Activated naive CD4-positive, alpha-beta T cell treated with anti-CD3 and anti-CD28 coated beads, Interleukin-2, amount 50 U/mL, for 72 hours (primary cell): ENCODE data around the gene CENPU. TPM values are rescaled to one million over a fixed set of nuclear protein-coding genes. Genes with fewer than 3 reads are reported as not detected.
"Not testable (repeated sequence)": the region's sequence is repeated elsewhere in the genome, so short reads cannot be mapped to it uniquely, and the experiment has no call there.

ENCODE experiments used
- ATAC-seq, 2 donors: fragments of 150-1000 bp; cut with Tn5 transposase; 2 replicates each; pipeline ENCODE4 v1.10.0; 2021; ENCODE audit warnings: mild to moderate bottlenecking in 2 of 2, moderate library complexity in 2 of 2
- DNase-seq, 2 donors: peaks; one replicate each; pipeline ENCODE4 v3.0.0; 2021 to 2022; ENCODE audit warnings: low spot score in 2 of 2
- H3K27ac Mint-ChIP-seq, 2 donors: one replicate each; pipeline ENCODE4 v1.8.0; 2022; ENCODE audit warnings: mild to moderate bottlenecking in 2 of 2, mixed read lengths in 2 of 2
- H3K36me3 Mint-ChIP-seq, 2 donors: one replicate each; pipeline ENCODE4 v1.8.0; 2022; ENCODE audit warnings: mixed read lengths in 2 of 2
- H3K9me3 Mint-ChIP-seq, 2 donors: one replicate each; pipeline ENCODE4 v1.8.0; 2022; ENCODE audit warnings: mixed read lengths in 2 of 2
- total RNA-seq, 2 donors: library from RNA; stranded (reverse); gene quantifications; one replicate each; pipeline ENCODE4 v1.2.3, GENCODE V29; 2022

Gene CENPU
- total RNA-seq, 2 donors from 2014 or later = 73.8 to 75.1 TPM

DNA sequence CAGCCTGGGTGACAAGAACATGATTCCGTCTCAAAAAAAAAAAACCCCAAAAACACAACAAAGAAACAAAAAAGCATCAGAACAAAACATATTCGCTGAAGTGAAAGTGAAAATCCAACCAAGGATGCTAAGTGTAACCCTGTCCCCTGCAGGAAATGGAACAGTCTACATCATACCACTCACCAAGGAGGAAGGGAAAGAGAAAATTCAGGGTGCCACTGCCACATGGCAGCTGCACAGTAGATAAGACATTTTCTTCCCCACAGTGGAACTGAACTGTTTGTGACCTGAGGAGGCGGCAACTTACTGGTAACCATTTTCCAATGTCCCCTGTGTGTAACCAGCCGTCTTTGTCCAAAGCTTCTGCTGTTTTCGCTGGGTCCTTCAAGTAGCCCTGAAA is 28.2 kb upstream of the CENPU start:
- peak overlapping the region; percentile 79 to 91 for H3K27ac Mint-ChIP-seq
- ATAC-seq = peak; percentile 99
- H3K9me3 Mint-ChIP-seq = no peaks in the 10 kb centered on the region
- DNase-seq = peak in 1 of 2 donors; percentile 40
- peaks cover 31 to 32% of the 10 kb centered on the region in 2 donors for H3K36me3 Mint-ChIP-seq

DNA sequence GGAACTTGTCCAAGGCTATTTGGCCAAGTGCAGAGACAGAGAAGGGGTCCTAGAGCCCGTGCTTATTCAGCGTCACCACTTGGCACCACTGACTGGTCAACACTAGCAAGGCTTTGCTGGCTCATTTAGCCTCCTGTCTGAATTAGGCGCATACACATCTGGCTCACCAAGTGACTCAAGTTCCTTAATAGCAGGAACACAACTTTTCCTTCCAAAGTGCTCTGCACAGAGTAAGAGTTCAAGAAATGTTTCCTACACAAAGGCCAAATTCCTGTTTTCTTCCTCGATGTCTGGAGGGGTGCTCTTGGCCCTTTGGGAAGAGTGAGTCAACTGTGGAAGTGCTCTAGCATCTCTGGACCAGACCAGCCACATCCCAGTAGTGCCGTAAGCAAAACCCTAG is 26.8 kb upstream of the CENPU start:
- ATAC-seq (no peak), DNase-seq (no peak)
- no peak overlapping the region for H3K27ac Mint-ChIP-seq
- H3K36me3 Mint-ChIP-seq = peaks cover 23 to 36% of the 10 kb centered on the region in 2 donors
- H3K9me3 Mint-ChIP-seq = no peaks in the 10 kb centered on the region

DNA sequence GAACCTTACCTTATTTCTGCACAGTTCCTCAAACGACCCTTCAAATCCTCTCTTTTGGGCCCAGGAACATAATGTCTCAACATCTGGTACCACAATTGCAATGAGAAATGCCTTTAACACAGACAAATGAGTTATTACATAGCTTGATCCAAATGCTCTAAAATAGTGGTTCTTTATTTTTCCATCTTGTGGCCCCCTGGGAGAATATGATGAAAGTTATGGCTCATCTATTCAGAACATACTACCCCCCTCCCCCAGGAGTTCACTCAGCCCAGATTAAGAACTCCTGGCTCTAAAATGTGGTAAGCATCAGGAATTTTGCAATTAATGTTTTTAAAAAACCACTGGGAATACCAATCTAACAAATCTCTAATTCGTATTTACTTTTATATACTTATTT is 23.9 kb upstream of the CENPU start:
- H3K9me3 Mint-ChIP-seq = no peaks in the 10 kb centered on the region
- peaks cover 23 to 45% of the 10 kb centered on the region in 2 donors for H3K36me3 Mint-ChIP-seq
- ATAC-seq (no peak), DNase-seq (no peak)
- no peak overlapping the region for H3K27ac Mint-ChIP-seq

DNA sequence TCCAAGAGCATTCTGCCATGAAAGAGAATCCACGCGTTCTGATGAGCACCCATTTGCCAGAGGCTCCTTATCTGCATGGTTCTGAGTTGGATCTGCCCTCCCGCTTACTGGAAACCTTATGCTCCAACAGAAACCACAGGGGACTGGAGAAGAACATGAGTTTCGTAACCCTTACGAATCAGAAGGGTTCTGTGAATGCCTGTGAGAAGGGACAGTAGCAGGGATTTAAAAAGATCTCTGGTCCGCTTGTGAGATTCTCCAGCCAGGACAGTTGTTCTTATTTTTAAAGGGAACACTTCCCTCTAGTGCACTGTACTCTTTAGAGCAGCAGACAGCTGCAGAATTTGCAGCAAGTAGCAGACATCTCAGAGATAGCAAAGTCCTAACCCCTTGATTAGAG is 22.5 kb upstream of the CENPU start:
- no peak for DNase-seq
- Mint-ChIP-seq H3K36me3 (peaks cover 17 to 36% of the 10 kb centered on the region in 2 donors), H3K9me3 (no peaks in the 10 kb centered on the region), H3K27ac (peak overlapping the region in 1 of 2 donors; percentile 36)
- no peak for ATAC-seq

DNA sequence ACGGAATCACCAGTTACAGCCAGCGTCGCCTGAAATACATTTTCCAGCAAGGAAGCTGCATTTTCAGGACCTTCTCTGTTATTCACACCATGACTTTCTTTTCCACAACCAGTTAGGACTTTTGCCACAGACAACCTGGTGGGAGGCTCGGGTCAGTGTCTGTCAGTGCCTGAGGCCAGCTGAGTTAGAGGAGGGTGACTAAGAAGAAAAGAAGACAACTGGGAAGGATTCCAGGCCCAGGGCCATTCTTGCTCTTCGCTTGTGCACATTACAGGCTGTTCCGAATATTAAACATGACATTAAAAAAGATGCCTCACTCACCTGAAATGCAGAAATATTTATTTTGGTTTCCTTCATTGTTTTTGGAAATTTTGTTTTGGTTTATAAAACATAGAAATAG is 21.4 kb upstream of the CENPU start:
- H3K36me3 Mint-ChIP-seq = peaks cover 12 to 33% of the 10 kb centered on the region in 2 donors
- no peak overlapping the region for H3K27ac Mint-ChIP-seq

DNA sequence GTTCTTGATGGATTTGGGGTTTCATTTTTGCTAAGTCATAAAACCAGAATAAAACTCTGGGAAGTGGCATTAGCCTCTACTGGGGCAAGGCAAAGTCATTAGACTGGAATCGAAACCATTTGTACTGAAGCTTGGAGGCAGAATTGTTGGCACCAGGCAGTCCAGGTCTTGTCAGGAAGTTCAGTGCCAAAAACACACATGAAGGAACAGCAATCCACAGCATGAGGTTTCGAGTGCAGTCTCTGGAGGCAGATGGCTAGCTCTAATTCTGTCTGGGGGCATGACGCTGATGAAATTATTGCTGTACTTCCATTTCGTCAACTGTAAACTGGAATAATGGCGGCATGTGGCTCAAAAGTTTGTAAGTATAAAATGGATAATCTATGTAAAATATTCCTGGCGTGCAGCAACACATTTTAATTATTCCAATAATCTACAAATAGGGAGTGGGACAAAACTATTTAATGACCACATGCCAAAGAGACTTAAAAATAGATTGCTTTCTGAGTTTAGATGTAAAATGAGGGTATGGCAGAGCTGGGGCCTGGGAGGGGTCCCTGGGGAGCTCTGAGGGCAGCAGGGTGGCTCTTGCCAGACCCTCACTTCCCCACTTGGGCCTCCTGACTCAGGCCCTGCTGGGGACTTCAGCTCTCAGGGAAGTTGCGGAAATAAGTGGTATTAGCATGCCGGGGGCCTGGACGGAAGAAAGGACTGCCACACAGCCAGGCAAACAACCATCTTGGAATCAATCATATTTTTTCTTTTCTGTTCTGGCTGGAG is 18.8 kb upstream of the CENPU start:
- ATAC-seq (no peak), DNase-seq (no peak)
- H3K9me3 Mint-ChIP-seq = no peaks in the 10 kb centered on the region
- peak overlapping the region in 1 of 2 donors; percentile 66 for H3K27ac Mint-ChIP-seq
- peaks cover 0 to 21% of the 10 kb centered on the region in 2 donors for H3K36me3 Mint-ChIP-seq

More for the DNA sequence above, 21.4 kb upstream of the CENPU start:
- DNase-seq (no peak), ATAC-seq (no peak)
- H3K9me3 Mint-ChIP-seq = no peaks in the 10 kb centered on the region

DNA sequence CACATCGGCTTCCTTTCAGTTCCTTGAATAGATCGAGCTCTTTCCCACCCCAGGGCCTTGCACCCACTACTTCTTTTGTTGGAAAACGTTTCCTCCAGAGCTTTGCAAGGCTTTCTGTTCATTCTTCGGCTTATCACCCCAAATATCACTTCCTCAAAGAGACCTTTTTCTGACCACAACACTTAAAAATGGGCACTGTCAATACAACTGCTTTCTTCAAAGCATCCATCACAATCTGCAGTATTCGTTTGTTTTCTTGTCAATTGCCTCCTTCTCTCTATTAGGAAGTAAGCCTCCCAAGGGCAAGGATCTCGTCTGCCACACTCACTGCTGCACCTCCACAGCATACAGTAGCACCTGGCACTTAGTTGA is 17.7 kb upstream of the CENPU start:
- H3K36me3 Mint-ChIP-seq = peaks cover 0 to 16% of the 10 kb centered on the region in 2 donors
- ATAC-seq = no peak
- H3K27ac Mint-ChIP-seq = no peak overlapping the region
- no peaks in the 10 kb centered on the region for H3K9me3 Mint-ChIP-seq
- no peak for DNase-seq

DNA sequence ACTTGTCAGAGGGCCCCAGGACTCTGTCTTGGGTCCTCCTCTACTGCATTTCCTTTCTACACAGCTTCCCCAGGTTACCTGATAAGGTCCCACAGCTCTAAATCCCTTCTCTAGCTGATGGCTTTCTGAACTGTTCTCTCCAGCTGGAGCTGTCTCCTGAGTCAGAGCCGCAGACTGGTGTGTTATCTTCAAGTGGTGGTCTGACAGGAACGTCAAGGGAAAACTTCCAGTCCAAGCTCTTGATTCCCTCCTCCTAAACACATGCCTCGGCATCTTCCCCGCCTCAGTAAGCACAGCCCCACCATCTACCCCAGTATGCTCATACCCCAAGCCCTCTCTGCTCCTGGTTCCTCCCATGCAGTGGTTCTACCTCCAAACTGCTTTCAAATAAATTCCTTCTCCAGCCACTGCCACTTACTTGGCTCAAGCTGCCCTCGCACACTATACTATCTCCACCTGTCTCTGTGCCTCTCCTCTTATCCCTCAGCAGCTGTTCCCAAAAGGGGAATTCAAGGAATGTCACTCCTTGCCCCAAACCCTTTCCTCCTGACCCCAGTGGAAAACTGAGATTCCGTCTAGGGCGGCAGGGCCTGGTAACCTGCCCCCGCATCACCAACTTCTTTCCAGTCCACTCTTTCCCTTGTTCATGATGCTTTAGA is 17.2 kb upstream of the CENPU start:
- no peak for ATAC-seq
- H3K27ac Mint-ChIP-seq = no peak overlapping the region

DNA sequence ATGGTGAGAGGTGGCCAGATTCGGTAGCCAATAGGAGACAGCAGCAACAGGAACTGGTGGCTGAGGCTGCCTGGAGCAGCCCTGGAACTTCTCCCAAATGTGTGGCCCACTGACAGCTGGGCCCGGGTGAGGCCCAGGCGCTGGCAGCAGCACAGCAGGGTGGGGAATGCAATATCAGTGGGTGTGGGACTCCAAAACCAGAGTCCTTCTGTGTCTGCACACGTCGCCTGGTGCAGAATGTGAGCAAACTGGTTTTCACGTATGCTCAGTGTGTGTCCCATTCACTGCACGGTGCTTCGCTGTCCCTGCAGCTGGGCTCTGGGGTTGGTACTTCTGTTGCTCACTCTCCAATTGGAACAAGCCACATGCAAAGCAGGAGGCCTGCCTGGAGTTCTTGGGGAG is 14.4 kb upstream of the CENPU start:
- H3K9me3 Mint-ChIP-seq = no peaks in the 10 kb centered on the region
- H3K27ac Mint-ChIP-seq = no peak overlapping the region
- DNase-seq (no peak), ATAC-seq (no peak)
- no peaks in the 10 kb centered on the region for H3K36me3 Mint-ChIP-seq

More for the DNA sequence above, 17.2 kb upstream of the CENPU start:
- DNase-seq = no peak
- H3K9me3 Mint-ChIP-seq = no peaks in the 10 kb centered on the region
- peaks cover 0 to 16% of the 10 kb centered on the region in 2 donors for H3K36me3 Mint-ChIP-seq

DNA sequence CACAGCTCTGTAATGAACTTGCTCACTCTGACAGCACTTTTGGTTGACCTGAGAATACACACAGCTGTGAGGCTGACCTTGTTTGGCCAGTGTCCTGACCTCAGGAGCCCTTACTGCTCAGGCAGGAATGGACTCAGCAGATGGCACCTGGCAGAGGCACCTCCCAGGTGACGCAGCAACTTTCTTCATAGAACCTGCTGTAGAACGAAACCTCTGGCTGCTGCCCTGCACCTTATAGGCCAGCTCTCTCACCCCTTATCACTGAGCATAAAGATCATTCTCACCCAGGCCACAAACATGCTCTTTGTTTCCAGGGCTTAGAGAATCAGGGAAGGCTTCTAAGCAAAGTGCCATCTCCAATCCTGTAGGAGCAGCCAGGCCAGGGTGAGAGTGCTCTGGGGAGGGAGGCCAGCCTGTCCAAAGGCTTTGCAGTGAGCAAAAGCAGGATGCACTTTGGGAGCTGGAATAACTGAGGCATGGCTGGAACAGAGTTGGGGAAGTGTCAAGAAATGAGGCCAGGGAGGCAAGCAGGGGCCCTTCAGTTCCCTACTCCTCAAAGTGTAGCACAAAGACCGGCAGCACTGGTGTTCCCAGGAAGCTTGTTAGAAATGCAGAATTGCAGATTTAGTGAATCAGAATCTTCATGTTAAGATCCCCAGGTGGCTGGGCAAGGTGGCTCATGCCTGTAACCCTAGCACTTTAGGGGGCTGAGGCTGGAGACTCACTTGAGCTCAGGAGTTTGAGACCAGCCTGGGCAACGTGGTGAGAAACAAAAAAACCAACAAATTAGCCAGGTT is 13.3 kb upstream of the CENPU start:
- Mint-ChIP-seq H3K9me3 (no peaks in the 10 kb centered on the region), H3K27ac (no peak overlapping the region), H3K36me3 (no peaks in the 10 kb centered on the region)
- ATAC-seq (peak in 1 of 2 donors; percentile 54), DNase-seq (no peak)

DNA sequence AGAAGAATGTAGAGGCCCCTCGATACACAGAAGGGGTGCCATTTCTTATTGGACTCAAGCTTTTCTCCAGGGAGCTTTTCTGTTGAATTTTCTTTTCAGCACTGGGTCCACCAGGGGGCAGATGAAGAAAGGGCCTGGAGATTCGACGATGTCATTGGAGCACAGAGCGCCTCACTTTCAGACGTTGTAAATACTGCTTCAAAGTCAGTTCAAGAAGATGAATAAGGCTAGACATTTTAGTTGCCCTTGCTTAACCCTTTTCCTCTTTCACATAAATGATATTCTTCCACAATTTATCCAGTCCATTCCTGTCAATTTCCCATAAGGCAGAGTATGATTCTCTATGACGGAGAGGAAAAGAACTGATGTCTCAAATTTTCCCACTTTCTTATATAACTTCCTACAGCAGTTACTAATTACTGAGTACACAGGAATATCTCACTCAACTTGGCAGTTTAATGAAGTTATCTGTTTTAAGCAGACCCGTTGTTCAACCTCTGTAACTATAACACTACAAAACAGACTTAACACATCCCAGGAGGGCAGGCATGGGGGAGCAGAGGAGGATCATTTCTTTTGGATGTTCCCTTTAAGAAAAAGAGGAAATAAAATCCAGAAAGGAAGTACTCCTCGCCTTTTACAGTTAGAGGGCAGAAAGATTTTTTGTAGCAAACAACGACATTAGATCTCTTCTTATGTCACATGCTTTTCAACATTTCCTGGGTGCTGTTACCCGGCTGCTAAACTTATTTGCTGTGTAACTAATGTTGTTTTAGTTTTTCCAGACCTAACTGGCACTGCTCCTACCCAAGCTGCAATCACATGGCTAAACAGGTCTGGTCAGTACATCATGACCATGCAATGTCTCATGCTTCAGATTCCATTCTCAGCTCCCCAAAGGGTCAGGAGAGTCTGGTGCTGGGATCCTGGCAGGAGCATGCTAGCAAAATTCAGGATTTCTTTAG is 12.2 kb upstream of the CENPU start:
- ATAC-seq (peak; percentile 85), DNase-seq (peak in 1 of 2 donors; percentile 73)
- Mint-ChIP-seq H3K36me3 (no peaks in the 10 kb centered on the region), H3K27ac (peak overlapping the region; percentile 14 to 31), H3K9me3 (no peaks in the 10 kb centered on the region)

DNA sequence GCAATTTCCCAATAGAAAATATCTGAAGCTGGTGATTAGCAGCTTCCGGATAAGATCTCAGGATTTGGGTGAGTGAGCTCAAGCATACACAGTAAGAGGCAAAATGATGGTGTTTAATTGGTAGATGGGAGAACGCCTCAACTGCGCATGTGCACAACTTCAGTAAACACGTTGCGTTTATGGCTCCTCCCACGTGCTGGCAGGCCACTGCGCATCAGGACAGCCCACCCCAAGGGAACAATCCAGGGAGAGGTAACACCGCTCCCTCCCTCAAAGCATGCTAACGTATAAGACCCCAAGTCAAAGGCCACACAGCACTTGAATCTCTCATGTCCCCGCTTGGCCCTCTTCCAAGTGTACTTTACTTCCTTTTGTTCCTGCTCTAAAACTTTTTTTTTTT is 10.3 kb upstream of the CENPU start:
- H3K9me3 Mint-ChIP-seq = no peaks in the 10 kb centered on the region
- H3K27ac Mint-ChIP-seq = no peak overlapping the region
- DNase-seq (no peak), ATAC-seq (no peak)
- no peaks in the 10 kb centered on the region for H3K36me3 Mint-ChIP-seq

DNA sequence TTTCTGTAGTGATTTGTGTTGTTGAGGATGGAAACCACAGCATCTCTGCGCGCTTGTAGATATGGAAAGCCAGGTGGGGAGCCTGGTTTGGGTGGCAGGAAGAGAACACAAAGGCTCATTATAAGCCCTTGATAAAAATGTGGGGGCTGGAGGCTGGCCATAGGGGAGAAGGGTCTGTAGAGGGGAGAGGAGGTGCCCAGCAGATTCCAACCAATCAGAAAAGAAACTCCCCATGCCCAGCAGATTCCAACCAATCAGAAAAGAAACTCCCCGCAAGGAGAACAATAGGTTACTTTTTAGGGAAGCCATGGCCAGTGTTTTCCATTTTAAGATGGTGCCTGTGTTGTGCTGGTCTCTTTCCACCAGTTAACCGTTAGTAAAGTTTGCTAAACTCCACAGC is 9.8 kb upstream of the CENPU start:
- DNase-seq (no peak), ATAC-seq (no peak)
- Mint-ChIP-seq H3K36me3 (no peaks in the 10 kb centered on the region), H3K27ac (no peak overlapping the region), H3K9me3 (no peaks in the 10 kb centered on the region)

DNA sequence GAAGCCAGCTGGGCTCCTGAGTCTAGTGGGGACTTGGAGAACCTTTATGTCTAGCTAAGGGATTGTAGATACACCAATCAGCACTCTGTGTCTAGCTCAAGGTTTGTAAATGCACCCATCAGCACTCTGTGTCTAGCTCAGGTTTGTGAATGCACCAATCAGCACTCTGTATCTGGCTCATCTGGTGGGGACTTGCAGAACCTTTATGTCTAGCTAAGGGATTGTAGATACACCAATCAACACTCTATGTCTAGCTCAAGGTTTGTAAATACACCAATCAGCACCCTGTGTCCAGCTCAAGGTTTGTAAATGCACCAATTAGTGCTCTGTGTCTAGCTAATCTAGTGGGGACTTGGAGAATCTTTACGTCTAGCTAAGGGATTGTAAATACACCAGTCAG is 7.8 kb upstream of the CENPU start:
- not testable (repeated sequence) for ATAC-seq, H3K27ac Mint-ChIP-seq, H3K36me3 Mint-ChIP-seq, DNase-seq, H3K9me3 Mint-ChIP-seq

DNA sequence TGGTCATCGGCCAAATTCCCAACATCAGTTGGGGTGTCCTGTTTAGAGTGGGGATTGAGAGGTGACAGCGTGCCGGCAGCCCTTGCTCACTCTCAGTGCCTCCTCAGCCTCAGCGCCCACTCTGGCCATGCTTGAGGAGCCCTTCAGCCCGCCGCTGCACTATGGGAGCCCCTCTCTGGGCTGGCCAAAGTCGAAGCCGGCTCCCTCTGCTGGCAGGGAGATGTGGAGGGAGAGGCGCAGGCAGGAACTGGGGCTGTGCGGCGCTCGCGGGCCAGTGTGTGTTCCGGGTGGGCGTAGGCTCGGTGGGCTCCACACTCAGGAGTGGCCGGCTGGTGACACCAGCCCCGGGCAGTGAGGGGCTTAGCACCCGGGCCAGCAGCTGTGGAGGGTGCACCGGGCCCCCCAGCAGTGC is 7.1 kb upstream of the CENPU start:
- ATAC-seq (no peak), DNase-seq (no peak)
- no peak overlapping the region for H3K27ac Mint-ChIP-seq
- H3K36me3 Mint-ChIP-seq = no peaks in the 10 kb centered on the region
- H3K9me3 Mint-ChIP-seq = no peaks in the 10 kb centered on the region

DNA sequence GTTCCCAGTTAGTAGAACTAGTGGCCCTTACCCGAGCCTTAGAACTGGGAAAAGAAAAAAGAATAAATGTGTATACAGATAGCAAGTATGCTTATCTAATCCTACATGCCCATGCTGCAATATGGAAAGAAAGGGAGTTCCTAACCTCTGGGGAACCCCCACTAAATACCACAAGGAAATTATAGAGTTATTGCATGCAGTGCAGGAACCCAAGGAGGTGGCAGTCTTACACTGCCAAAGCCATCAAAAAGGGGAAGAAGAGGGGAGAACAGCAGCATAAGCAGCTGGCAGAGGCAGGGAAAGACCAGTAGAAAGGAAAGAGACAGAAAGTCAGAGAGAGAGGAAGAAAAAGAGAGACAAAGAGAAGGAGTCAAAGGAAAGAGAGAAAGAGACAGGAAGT is 5.7 kb upstream of the CENPU start:
- DNase-seq, H3K9me3 Mint-ChIP-seq, ATAC-seq, H3K36me3 Mint-ChIP-seq: not testable (repeated sequence)
- peak overlapping the region; percentile 2 to 43 for H3K27ac Mint-ChIP-seq
